ENCODE measurements around the gene CRYGA. TPM values are rescaled to one million over a fixed set of nuclear protein-coding genes. Genes with fewer than 3 reads are reported as not detected.

Gene CRYGA
- total and polyA plus RNA-seq, 2 donors (not counting 1 experiment from before 2014, with no cell fraction given): not detected

DNA sequence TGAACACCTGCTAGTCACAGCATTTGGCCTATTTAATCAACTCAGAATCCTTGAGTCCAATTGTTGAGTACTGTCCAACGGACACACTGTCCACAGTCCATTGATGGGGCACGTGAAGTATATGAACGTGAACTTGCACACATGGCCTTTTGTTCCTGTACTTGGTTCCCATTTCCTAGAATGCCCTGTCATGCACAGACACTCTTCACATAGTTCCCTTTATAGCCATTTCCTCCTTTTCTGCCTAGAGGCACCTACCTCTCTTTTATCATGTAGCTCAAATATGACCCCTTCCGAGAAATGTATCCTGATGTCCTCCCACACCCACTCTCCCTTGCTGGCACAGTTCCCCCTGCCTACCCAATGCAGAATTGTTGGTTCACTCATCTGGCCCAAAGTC, 8.7 kb upstream of the CRYGA start:
- CTCF ChIA-PET: no interaction called here
- H3K27ac Mint-ChIP-seq: no peak overlapping the region
- H3K4me3 ChIP-seq (ENCODE audit: control extremely low read depth in 1 of 5, extremely low read depth in 1 of 5, insufficient read depth in 1 of 5, low read depth in 2 of 5, low read length in 4 of 5): no peak overlapping the region
- no peak overlapping the region for H3K9ac ChIP-seq (ENCODE audit: low read length)
- no peak overlapping the region for H2AFZ ChIP-seq (ENCODE audit: insufficient read depth, low read depth, low read length, poor library complexity, severe bottlenecking)
- H3K79me2 ChIP-seq (ENCODE audit: control insufficient read depth, insufficient read depth, low read length): no peaks in the 10 kb centered on the region
- H3K9me3 ChIP-seq (ENCODE audit: control extremely low read depth in 1 of 3, control insufficient read depth in 2 of 3, insufficient read depth in 1 of 3, low read length in 2 of 3): no peaks in the 10 kb centered on the region
- peaks cover 0 to 8% (median 1%) of the 10 kb centered on the region in 4 experiments for H3K27me3 ChIP-seq (replicated peaks in 1 of 4; ENCODE audit: control extremely low read depth in 1 of 4, control insufficient read depth in 3 of 4, insufficient read depth in 4 of 4, low read length in 3 of 4)
- H3K4me1 Mint-ChIP-seq: peaks cover 3% of the 10 kb centered on the region
- H3K4me3 Mint-ChIP-seq: no peak overlapping the region
- intact Hi-C loops (cut with micrococcal nuclease): no loop called here
- no peak for TF ChIP-seq EZH2 (IDR thresholded peaks at IDR 0.05; ENCODE audit: borderline replicate concordance, insufficient read depth, low read depth, low read length, poor library complexity, severe bottlenecking)
- TF ChIP-seq, protein P1, sequence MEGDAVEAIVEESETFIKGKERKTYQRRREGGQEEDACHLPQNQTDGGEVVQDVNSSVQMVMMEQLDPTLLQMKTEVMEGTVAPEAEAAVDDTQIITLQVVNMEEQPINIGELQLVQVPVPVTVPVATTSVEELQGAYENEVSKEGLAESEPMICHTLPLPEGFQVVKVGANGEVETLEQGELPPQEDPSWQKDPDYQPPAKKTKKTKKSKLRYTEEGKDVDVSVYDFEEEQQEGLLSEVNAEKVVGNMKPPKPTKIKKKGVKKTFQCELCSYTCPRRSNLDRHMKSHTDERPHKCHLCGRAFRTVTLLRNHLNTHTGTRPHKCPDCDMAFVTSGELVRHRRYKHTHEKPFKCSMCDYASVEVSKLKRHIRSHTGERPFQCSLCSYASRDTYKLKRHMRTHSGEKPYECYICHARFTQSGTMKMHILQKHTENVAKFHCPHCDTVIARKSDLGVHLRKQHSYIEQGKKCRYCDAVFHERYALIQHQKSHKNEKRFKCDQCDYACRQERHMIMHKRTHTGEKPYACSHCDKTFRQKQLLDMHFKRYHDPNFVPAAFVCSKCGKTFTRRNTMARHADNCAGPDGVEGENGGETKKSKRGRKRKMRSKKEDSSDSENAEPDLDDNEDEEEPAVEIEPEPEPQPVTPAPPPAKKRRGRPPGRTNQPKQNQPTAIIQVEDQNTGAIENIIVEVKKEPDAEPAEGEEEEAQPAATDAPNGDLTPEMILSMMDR (IDR thresholded peaks at IDR 0.05): no peak
- 10% methylated on average over 4 of the region's 4 CpGs for WGBS (ENCODE audit: insufficient coverage)
- no peak overlapping the region for H3K27ac ChIP-seq (ENCODE audit: low read length in 2 of 2)
- no peaks in the 10 kb centered on the region for H4K20me1 ChIP-seq (ENCODE audit: control insufficient read depth, insufficient read depth, low read length, poor library complexity, severe bottlenecking)
- DNase-seq (no peak), ATAC-seq (ENCODE audit: low read depth) (no peak)
- H3K9me3 Mint-ChIP-seq (ENCODE audit: insufficient read depth): no peaks in the 10 kb centered on the region
- H3K4me2 ChIP-seq (replicated peaks; ENCODE audit: low read depth, low read length, poor library complexity, severe bottlenecking): no peak overlapping the region
- POLR2A ChIA-PET: no interaction called here
- H3K27me3 Mint-ChIP-seq: peaks cover 24% of the 10 kb centered on the region
- H3K36me3 ChIP-seq (replicated peaks in 1 of 2; ENCODE audit: control extremely low read depth in 1 of 2, control insufficient read depth in 1 of 2, extremely low read depth in 1 of 2, insufficient read depth in 2 of 2, low read length in 1 of 2): no peaks in the 10 kb centered on the region
- H3K4me1 ChIP-seq (ENCODE audit: control insufficient read depth in 2 of 2, insufficient read depth in 2 of 2, low read length in 2 of 2): no peaks in the 10 kb centered on the region

DNA sequence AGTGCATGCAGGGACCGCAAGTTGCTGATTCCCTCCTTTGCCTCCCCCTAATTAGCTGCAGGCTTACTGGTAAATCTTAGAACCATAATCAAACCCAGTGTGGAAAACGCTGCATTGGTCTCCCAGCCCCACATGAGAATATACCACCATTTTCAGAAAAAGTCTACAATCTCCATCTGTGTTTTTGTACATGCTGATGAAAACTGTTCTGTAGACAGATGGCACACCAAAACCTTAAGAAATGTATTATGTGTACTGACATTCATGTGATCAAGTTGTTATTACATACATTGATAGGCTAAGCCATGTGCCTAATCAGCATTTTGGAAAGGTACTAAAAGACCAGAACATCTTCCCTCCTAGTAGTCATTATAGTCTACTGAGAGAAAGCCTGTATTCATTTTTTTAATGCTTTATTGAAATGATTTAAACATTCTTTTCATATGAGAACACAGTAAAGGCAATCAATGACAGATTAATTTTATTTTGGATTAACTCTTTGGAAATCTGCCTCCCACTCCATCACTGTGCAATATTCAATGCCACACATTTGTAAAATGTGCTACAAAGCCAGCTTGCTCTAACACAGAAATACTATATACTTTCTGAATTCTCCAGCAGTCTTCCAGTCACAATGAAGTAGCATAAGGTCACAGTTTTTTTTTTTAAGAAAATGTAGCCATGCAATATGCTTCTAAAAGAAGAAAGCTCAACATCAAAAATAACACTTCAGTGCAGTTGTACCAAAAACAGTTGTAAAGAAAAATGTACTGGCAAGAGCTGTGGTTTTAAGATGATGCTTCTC, 1.8 kb upstream of the CRYGA start:
- Histone ChIP-seq H2AFZ (ENCODE audit: insufficient read depth, low read depth, low read length, poor library complexity, severe bottlenecking) (no peak overlapping the region), H3K9ac (ENCODE audit: low read length) (no peak overlapping the region), H3K4me1 (ENCODE audit: control insufficient read depth in 2 of 2, insufficient read depth in 2 of 2, low read length in 2 of 2) (no peaks in the 10 kb centered on the region), H3K27ac (ENCODE audit: low read length in 2 of 2) (no peak overlapping the region), H3K36me3 (replicated peaks in 1 of 2; ENCODE audit: control extremely low read depth in 1 of 2, control insufficient read depth in 1 of 2, extremely low read depth in 1 of 2, insufficient read depth in 2 of 2, low read length in 1 of 2) (no peaks in the 10 kb centered on the region), H3K9me3 (ENCODE audit: control extremely low read depth in 1 of 3, control insufficient read depth in 2 of 3, insufficient read depth in 1 of 3, low read length in 2 of 3) (no peaks in the 10 kb centered on the region), H3K79me2 (ENCODE audit: control insufficient read depth, insufficient read depth, low read length) (no peaks in the 10 kb centered on the region), H3K27me3 (replicated peaks in 1 of 4; ENCODE audit: control extremely low read depth in 1 of 4, control insufficient read depth in 3 of 4, insufficient read depth in 4 of 4, low read length in 3 of 4) (peaks cover 0 to 9% (median 2%) of the 10 kb centered on the region in 4 experiments), H4K20me1 (ENCODE audit: control insufficient read depth, insufficient read depth, low read length, poor library complexity, severe bottlenecking) (no peaks in the 10 kb centered on the region), H3K4me2 (replicated peaks; ENCODE audit: low read depth, low read length, poor library complexity, severe bottlenecking) (no peak overlapping the region), H3K4me3 (ENCODE audit: control extremely low read depth in 1 of 5, extremely low read depth in 1 of 5, insufficient read depth in 1 of 5, low read depth in 2 of 5, low read length in 4 of 5) (no peak overlapping the region)
- H3K9me3 Mint-ChIP-seq (ENCODE audit: insufficient read depth): no peaks in the 10 kb centered on the region
- intact Hi-C loops (cut with micrococcal nuclease): no loop called here
- DNase-seq: no peak
- ATAC-seq (ENCODE audit: low read depth): no peak
- H3K4me1 Mint-ChIP-seq: no peaks in the 10 kb centered on the region
- peaks cover 14% of the 10 kb centered on the region for H3K27me3 Mint-ChIP-seq
- CTCF ChIA-PET: interaction anchor here (1.8 kb wide), 1 partner anchor 11 kb away, joined by 8 read pairs; no protein-coding TSS in a partner anchor
- no peak overlapping the region for H3K4me3 Mint-ChIP-seq
- no peak overlapping the region for H3K27ac Mint-ChIP-seq
- WGBS (ENCODE audit: insufficient coverage): 90% methylated on average over 1 of the region's 2 CpGs
- TF ChIP-seq, protein P1 (IDR thresholded peaks at IDR 0.05): no peak
- TF ChIP-seq EZH2 (IDR thresholded peaks at IDR 0.05; ENCODE audit: borderline replicate concordance, insufficient read depth, low read depth, low read length, poor library complexity, severe bottlenecking): no peak
- POLR2A ChIA-PET: no interaction called here

Data from B cell (primary cell).